Measurements from ENCODE around the gene RAB11FIP2. TPM values are rescaled to one million over a fixed set of nuclear protein-coding genes. Genes with fewer than 3 reads are reported as not detected.

RAB11FIP2 gene
- total and polyA plus RNA-seq, 2 donors = 6.4 to 17.7 TPM

DNA sequence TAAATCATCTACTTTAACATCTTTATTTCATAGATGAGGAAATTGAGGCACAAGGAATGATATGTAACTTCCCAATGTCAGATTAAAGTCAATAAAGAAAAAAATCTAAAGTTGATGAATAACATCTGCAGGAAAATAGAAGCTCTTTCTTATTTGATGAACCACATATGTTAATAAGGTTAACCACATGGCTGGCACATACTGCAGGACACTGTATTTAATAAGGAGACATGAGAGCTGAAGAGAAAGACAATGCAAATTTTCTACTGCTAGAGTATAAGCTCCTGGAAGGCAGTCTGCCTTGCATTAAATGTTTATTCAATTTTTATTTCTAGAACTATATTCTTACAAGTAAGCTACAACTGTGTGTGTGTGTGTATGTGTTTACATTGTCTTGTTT is 4.4 kb downstream of the RAB11FIP2 start:
- peaks cover 0 to 6% of the 10 kb centered on the region in 2 donors for H3K36me3 ChIP-seq (ENCODE audit: control insufficient read depth in 2 of 2, insufficient read depth in 2 of 2, low read length in 1 of 2)
- no peak for DNase-seq (ENCODE audit: low read depth in 6 of 9, low spot score in 9 of 9)
- H3K9me3 ChIP-seq (ENCODE audit: control insufficient read depth in 2 of 2, insufficient read depth in 1 of 2, low read length in 1 of 2) = no peaks in the 10 kb centered on the region
- H3K4me3 ChIP-seq (ENCODE audit: low read length in 2 of 2) = no peak overlapping the region
- H3K4me1 ChIP-seq (ENCODE audit: control insufficient read depth in 2 of 2, insufficient read depth in 2 of 2, low read length in 2 of 2) = peaks cover 6 to 10% of the 10 kb centered on the region in 2 donors
- no peaks in the 10 kb centered on the region for H3K27me3 ChIP-seq (ENCODE audit: control insufficient read depth in 2 of 2, insufficient read depth in 1 of 2, low read length in 1 of 2)
- no peak overlapping the region for H3K27ac ChIP-seq (ENCODE audit: low read depth in 1 of 2, low read length in 1 of 2)

DNA sequence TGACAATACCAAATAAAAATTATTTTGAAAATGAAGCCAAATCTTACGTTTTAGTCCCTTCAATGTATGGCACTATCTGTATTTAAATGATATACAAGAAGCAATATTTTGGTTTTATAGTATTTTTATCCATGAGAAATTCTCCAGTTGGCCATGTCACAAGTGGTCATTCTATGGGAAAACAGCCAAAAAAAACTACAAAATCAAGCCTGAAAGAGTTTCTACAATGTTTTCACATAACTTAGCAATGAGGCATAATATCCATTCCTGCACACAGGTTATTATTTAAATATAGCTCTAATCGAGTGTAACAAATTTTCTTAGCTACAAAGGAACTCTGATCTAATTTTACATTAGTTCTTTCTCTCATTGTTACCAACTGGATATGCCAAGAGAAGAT is 5.4 kb downstream of the RAB11FIP2 start:
- Histone ChIP-seq H3K9me3 (ENCODE audit: control insufficient read depth in 2 of 2, insufficient read depth in 1 of 2, low read length in 1 of 2) (no peaks in the 10 kb centered on the region), H3K27ac (ENCODE audit: low read depth in 1 of 2, low read length in 1 of 2) (no peak overlapping the region), H3K27me3 (ENCODE audit: control insufficient read depth in 2 of 2, insufficient read depth in 1 of 2, low read length in 1 of 2) (no peaks in the 10 kb centered on the region), H3K36me3 (ENCODE audit: control insufficient read depth in 2 of 2, insufficient read depth in 2 of 2, low read length in 1 of 2) (peaks cover 0 to 6% of the 10 kb centered on the region in 2 donors), H3K4me1 (ENCODE audit: control insufficient read depth in 2 of 2, insufficient read depth in 2 of 2, low read length in 2 of 2) (peaks cover 3 to 6% of the 10 kb centered on the region in 2 donors), H3K4me3 (ENCODE audit: low read length in 2 of 2) (no peak overlapping the region)
- DNase-seq (ENCODE audit: low read depth in 6 of 9, low spot score in 9 of 9) = no peak
- WGBS = 95% methylated on average over 2 of the region's 2 CpGs

DNA sequence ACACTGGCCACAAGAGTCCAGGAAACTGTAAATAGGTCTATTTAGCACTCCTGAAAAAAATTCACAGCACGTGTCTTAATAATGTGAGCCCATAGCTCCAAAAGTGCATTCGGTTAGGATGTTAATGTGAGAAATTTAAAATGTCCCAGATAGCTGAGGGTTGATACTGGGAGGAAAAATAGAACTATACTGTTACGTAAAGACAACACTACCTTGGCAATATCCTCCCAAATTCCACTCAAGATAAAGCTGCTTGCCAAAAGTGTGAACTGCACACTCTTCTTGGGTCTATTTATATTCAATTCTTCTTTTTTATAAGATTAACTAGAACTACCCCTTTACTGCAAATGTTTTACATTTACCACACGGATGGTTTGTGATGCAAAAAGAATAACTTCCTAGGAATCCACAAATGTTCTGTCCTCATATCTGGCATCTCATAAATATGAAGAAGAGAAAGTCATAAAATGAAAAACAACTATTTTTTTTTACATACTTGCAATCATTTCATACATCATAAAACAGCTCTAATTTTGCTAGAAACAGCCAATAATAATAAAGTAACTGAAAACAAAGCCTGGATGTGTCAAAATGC is 10.4 kb downstream of the RAB11FIP2 start:
- no peak overlapping the region for H3K27ac ChIP-seq (ENCODE audit: low read depth in 1 of 2, low read length in 1 of 2)
- H3K9me3 ChIP-seq (ENCODE audit: control insufficient read depth in 2 of 2, insufficient read depth in 1 of 2, low read length in 1 of 2) = no peaks in the 10 kb centered on the region
- WGBS = 96% methylated on average over 4 of the region's 4 CpGs
- peaks cover 0 to 5% of the 10 kb centered on the region in 2 donors for H3K4me1 ChIP-seq (ENCODE audit: control insufficient read depth in 2 of 2, insufficient read depth in 2 of 2, low read length in 2 of 2)
- peaks cover 3 to 12% of the 10 kb centered on the region in 2 donors for H3K36me3 ChIP-seq (ENCODE audit: control insufficient read depth in 2 of 2, insufficient read depth in 2 of 2, low read length in 1 of 2)
- no peak for DNase-seq (ENCODE audit: low read depth in 6 of 9, low spot score in 9 of 9)
- H3K4me3 ChIP-seq (ENCODE audit: low read length in 2 of 2) = no peak overlapping the region
- no peaks in the 10 kb centered on the region for H3K27me3 ChIP-seq (ENCODE audit: control insufficient read depth in 2 of 2, insufficient read depth in 1 of 2, low read length in 1 of 2)

DNA sequence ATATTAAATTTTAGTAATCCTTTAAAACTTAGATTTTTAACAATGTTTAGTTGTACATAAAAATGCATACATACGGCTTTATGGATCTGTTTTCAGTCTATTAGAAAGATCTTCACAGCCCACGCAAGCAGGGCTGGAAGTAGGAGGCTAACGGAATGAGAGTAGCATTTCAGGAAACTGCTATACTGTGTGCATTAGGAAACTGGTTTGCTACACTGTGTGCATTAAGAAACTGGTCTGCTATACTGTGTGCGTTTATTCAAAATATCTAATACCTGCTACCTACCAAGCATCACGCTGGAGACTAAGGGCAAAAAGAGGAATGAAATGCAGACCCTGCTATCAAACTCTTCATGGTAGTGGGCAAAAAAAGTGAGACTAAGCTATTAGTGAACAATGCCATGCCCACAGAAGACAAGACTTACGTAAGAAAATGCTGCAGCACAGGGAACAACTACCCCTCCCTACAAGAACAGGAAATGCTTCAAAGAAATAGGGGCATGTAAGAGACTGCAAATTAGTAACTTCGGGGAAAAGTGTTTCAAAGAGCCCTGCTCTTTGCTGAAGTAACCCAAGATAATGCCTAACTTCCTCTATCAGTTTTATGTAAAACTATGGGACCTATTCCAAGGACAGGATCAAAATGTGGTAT is 11.3 kb downstream of the RAB11FIP2 start:
- Histone ChIP-seq H3K27me3 (ENCODE audit: control insufficient read depth in 2 of 2, insufficient read depth in 1 of 2, low read length in 1 of 2) (no peaks in the 10 kb centered on the region), H3K4me3 (ENCODE audit: low read length in 2 of 2) (no peak overlapping the region), H3K36me3 (ENCODE audit: control insufficient read depth in 2 of 2, insufficient read depth in 2 of 2, low read length in 1 of 2) (peaks cover 3 to 12% of the 10 kb centered on the region in 2 donors), H3K27ac (ENCODE audit: low read depth in 1 of 2, low read length in 1 of 2) (no peak overlapping the region), H3K9me3 (ENCODE audit: control insufficient read depth in 2 of 2, insufficient read depth in 1 of 2, low read length in 1 of 2) (no peaks in the 10 kb centered on the region), H3K4me1 (ENCODE audit: control insufficient read depth in 2 of 2, insufficient read depth in 2 of 2, low read length in 2 of 2) (peaks cover 0 to 5% of the 10 kb centered on the region in 2 donors)
- peak in 3 of 9 donors; percentile 18 to 44 (median 26) for DNase-seq (ENCODE audit: low read depth in 6 of 9, low spot score in 9 of 9)
- WGBS = 62% methylated on average over 7 of the region's 7 CpGs

- H3K27me3 ChIP-seq (ENCODE audit: control insufficient read depth in 2 of 2, insufficient read depth in 1 of 2, low read length in 1 of 2) = no peaks in the 10 kb centered on the region
- no peak for DNase-seq (ENCODE audit: low read depth in 6 of 9, low spot score in 9 of 9)
- no peak overlapping the region for H3K4me3 ChIP-seq (ENCODE audit: low read length in 2 of 2)
- no peak overlapping the region for H3K27ac ChIP-seq (ENCODE audit: low read depth in 1 of 2, low read length in 1 of 2)
- 97% methylated on average over 4 of the region's 4 CpGs for WGBS
- H3K4me1 ChIP-seq (ENCODE audit: control insufficient read depth in 2 of 2, insufficient read depth in 2 of 2, low read length in 2 of 2) = peaks cover 0 to 5% of the 10 kb centered on the region in 2 donors
- peaks cover 3 to 9% of the 10 kb centered on the region in 2 donors for H3K36me3 ChIP-seq (ENCODE audit: control insufficient read depth in 2 of 2, insufficient read depth in 2 of 2, low read length in 1 of 2)
- no peaks in the 10 kb centered on the region for H3K9me3 ChIP-seq (ENCODE audit: control insufficient read depth in 2 of 2, insufficient read depth in 1 of 2, low read length in 1 of 2)
These were observed 11.9 kb downstream of the RAB11FIP2 start for GRCh38 chr10:118034791-118035261.

DNA sequence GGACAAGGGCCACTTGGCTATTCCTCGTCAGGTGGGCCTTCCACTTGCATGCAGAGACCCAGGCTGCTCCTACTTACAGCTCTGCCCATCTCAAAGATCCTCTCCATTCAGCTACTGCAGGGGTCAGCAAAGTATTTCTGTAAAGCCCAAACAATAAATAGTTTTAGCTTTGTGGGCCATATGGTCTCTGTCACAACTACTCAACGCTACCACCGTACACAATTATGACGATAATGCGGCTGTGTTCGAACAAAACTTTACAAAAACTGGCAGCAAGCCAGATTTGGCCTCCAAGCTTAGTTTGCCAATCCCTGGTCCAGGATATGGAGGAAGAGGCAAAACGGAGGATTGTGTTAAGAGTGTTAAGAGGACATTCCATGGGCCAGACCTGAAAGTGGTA is 12.8 kb downstream of the RAB11FIP2 start:
- peaks cover 0 to 5% of the 10 kb centered on the region in 2 donors for H3K4me1 ChIP-seq (ENCODE audit: control insufficient read depth in 2 of 2, insufficient read depth in 2 of 2, low read length in 2 of 2)
- no peak overlapping the region for H3K4me3 ChIP-seq (ENCODE audit: low read length in 2 of 2)
- H3K27ac ChIP-seq (ENCODE audit: low read depth in 1 of 2, low read length in 1 of 2) = no peak overlapping the region
- WGBS = 89% methylated on average over 7 of the region's 7 CpGs
- H3K9me3 ChIP-seq (ENCODE audit: control insufficient read depth in 2 of 2, insufficient read depth in 1 of 2, low read length in 1 of 2) = no peaks in the 10 kb centered on the region
- H3K36me3 ChIP-seq (ENCODE audit: control insufficient read depth in 2 of 2, insufficient read depth in 2 of 2, low read length in 1 of 2) = peaks cover 3 to 9% of the 10 kb centered on the region in 2 donors
- no peak for DNase-seq (ENCODE audit: low read depth in 6 of 9, low spot score in 9 of 9)
- no peaks in the 10 kb centered on the region for H3K27me3 ChIP-seq (ENCODE audit: control insufficient read depth in 2 of 2, insufficient read depth in 1 of 2, low read length in 1 of 2)

DNA sequence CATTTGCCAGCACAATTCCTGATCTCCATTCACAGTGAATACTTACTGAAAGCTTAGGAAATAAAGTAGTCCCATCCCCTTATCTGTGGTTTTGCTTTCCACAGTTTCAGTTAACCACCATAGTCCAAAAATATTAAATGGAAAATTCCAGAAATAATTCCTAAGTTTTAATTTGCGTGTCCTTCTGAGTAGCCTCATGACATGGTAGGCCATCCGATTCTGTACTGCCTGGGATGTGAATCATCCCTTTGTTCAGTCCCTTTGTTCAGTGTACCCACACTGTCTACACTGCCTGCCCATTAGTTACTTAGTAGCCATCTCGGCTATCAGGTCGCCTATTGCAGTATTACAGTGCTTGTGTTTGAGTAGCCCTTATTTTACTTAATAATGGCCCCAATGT is 14.2 kb downstream of the RAB11FIP2 start:
- Histone ChIP-seq H3K27me3 (ENCODE audit: control insufficient read depth in 2 of 2, insufficient read depth in 1 of 2, low read length in 1 of 2) (no peaks in the 10 kb centered on the region), H3K27ac (ENCODE audit: low read depth in 1 of 2, low read length in 1 of 2) (no peak overlapping the region), H3K4me3 (ENCODE audit: low read length in 2 of 2) (no peak overlapping the region), H3K9me3 (ENCODE audit: control insufficient read depth in 2 of 2, insufficient read depth in 1 of 2, low read length in 1 of 2) (no peaks in the 10 kb centered on the region), H3K36me3 (ENCODE audit: control insufficient read depth in 2 of 2, insufficient read depth in 2 of 2, low read length in 1 of 2) (peaks cover 3 to 6% of the 10 kb centered on the region in 2 donors), H3K4me1 (ENCODE audit: control insufficient read depth in 2 of 2, insufficient read depth in 2 of 2, low read length in 2 of 2) (peaks cover 0 to 5% of the 10 kb centered on the region in 2 donors)
- no peak for DNase-seq (ENCODE audit: low read depth in 6 of 9, low spot score in 9 of 9)
- WGBS = 98% methylated on average over 4 of the region's 4 CpGs

DNA sequence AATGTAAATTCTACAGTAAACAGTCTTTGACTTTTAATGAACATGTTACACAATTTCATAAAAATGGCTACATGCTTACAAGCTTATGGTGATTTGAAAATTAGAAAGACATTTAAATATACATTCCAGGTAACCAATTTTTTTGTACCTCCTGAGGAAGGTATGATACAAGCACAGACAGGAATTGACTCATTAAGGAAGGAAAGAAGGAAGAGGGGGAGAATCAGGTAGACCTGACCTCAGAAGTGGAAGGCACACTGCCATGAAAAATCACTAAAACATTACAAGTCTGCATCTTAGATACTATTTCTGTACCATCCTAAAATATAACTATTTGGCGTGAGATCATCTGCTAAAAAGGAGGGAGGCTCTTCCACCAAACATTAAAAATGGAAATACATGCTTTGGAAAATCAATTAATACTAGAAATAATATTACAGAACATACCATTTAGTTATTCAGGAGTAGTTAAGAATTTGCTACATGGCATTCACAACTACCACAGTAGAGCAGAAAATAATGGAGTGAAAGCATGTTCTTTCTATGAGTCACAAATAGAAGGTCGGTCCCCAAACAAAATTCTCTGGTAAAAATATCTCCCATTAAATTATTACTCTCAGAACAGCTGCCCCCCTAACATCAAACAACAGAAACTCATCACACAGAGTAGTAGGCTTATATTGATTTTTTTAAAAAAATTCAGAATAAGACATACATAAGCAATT is 15.2 kb downstream of the RAB11FIP2 start:
- Histone ChIP-seq H3K36me3 (ENCODE audit: control insufficient read depth in 2 of 2, insufficient read depth in 2 of 2, low read length in 1 of 2) (peaks cover 3 to 6% of the 10 kb centered on the region in 2 donors), H3K27me3 (ENCODE audit: control insufficient read depth in 2 of 2, insufficient read depth in 1 of 2, low read length in 1 of 2) (no peaks in the 10 kb centered on the region), H3K4me1 (ENCODE audit: control insufficient read depth in 2 of 2, insufficient read depth in 2 of 2, low read length in 2 of 2) (peaks cover 0 to 5% of the 10 kb centered on the region in 2 donors), H3K27ac (ENCODE audit: low read depth in 1 of 2, low read length in 1 of 2) (no peak overlapping the region), H3K4me3 (ENCODE audit: low read length in 2 of 2) (no peak overlapping the region), H3K9me3 (ENCODE audit: control insufficient read depth in 2 of 2, insufficient read depth in 1 of 2, low read length in 1 of 2) (no peaks in the 10 kb centered on the region)
- DNase-seq (ENCODE audit: low read depth in 6 of 9, low spot score in 9 of 9) = no peak
- over 99% methylated on average over 2 of the region's 2 CpGs for WGBS

GRCh38 chr10:118028619-118029018 is 18.1 kb downstream of the RAB11FIP2 start:
- Histone ChIP-seq H3K27me3 (ENCODE audit: control insufficient read depth in 2 of 2, insufficient read depth in 1 of 2, low read length in 1 of 2) (no peaks in the 10 kb centered on the region), H3K36me3 (ENCODE audit: control insufficient read depth in 2 of 2, insufficient read depth in 2 of 2, low read length in 1 of 2) (peaks cover 0 to 6% of the 10 kb centered on the region in 2 donors), H3K4me1 (ENCODE audit: control insufficient read depth in 2 of 2, insufficient read depth in 2 of 2, low read length in 2 of 2) (no peaks in the 10 kb centered on the region), H3K9me3 (ENCODE audit: control insufficient read depth in 2 of 2, insufficient read depth in 1 of 2, low read length in 1 of 2) (no peaks in the 10 kb centered on the region), H3K27ac (ENCODE audit: low read depth in 1 of 2, low read length in 1 of 2) (no peak overlapping the region), H3K4me3 (ENCODE audit: low read length in 2 of 2) (no peak overlapping the region)
- DNase-seq (ENCODE audit: low read depth in 6 of 9, low spot score in 9 of 9) = no peak

Data from thymus (tissue), 11 donors.